ENCODE results near the gene CASZ1. TPM values are rescaled to one million over a fixed set of nuclear protein-coding genes. Genes with fewer than 3 reads are reported as not detected.

The CASZ1 gene
- total RNA-seq, 1 donor from 2014 or later: 7.7 TPM

- intact Hi-C loops (cut with micrococcal nuclease): no loop called here
Observed at GRCh38 chr1:10626791-10627410, 169.5 kb downstream of the CASZ1 start.

- intact Hi-C loops (cut with micrococcal nuclease): no loop called here
Observed at GRCh38 chr1:10626131-10626731, 170.2 kb downstream of the CASZ1 start.

GRCh38 chr1:10625554-10625953 lies 170.9 kb downstream of the CASZ1 start:
- intact Hi-C loops (cut with micrococcal nuclease): no loop called here

GRCh38 chr1:10625076-10625475 lies 171.4 kb downstream of the CASZ1 start:
- intact Hi-C loops (cut with micrococcal nuclease): no loop called here

- intact Hi-C loops (cut with micrococcal nuclease): no loop called here
Observed at GRCh38 chr1:10624256-10625050, 172.0 kb downstream of the CASZ1 start.

- intact Hi-C loops (cut with micrococcal nuclease): no loop called here
Observed at GRCh38 chr1:10623686-10624145, 172.7 kb downstream of the CASZ1 start.

GRCh38 chr1:10622910-10623685 lies 173.3 kb downstream of the CASZ1 start:
- intact Hi-C loops (cut with micrococcal nuclease): no loop called here

- intact Hi-C loops (cut with micrococcal nuclease): no loop called here
Observed at GRCh38 chr1:10621906-10622305, 174.5 kb downstream of the CASZ1 start.

GRCh38 chr1:10620776-10621175 lies 175.7 kb downstream of the CASZ1 start:
- intact Hi-C loops (cut with micrococcal nuclease): no loop called here

- intact Hi-C loops (cut with micrococcal nuclease): no loop called here
Observed at GRCh38 chr1:10617931-10618885, 178.2 kb downstream of the CASZ1 start.

GRCh38 chr1:10617318-10617717 lies 179.1 kb downstream of the CASZ1 start:
- intact Hi-C loops (cut with micrococcal nuclease): no loop called here

GRCh38 chr1:10616696-10617095 lies 179.8 kb downstream of the CASZ1 start:
- intact Hi-C loops (cut with micrococcal nuclease): no loop called here

- intact Hi-C loops (cut with micrococcal nuclease): no loop called here
Observed at GRCh38 chr1:10615932-10616671, 180.3 kb downstream of the CASZ1 start.

GRCh38 chr1:10615332-10615731 lies 181.1 kb downstream of the CASZ1 start:
- intact Hi-C loops (cut with micrococcal nuclease): no loop called here

- intact Hi-C loops (cut with micrococcal nuclease): no loop called here
Observed at GRCh38 chr1:10614377-10615225, 181.8 kb downstream of the CASZ1 start.

- intact Hi-C loops (cut with micrococcal nuclease): no loop called here
Observed at GRCh38 chr1:10613861-10614260, 182.6 kb downstream of the CASZ1 start.

- intact Hi-C loops (cut with micrococcal nuclease): no loop called here
Observed at GRCh38 chr1:10613340-10613739, 183.1 kb downstream of the CASZ1 start.

- intact Hi-C loops (cut with micrococcal nuclease): no loop called here
Observed at GRCh38 chr1:10612436-10613160, 183.8 kb downstream of the CASZ1 start.
